HS-27A (cell line): Measurements from ENCODE around the gene ADSS2.
"Not testable (repeated sequence)": the region's sequence is repeated elsewhere in the genome, so short reads cannot be mapped to it uniquely, and the experiment has no call there.

Source experiments
- DNase-seq: peaks from one replicate; pipeline ENCODE4 v3.0.0-alpha.2; 2012; ENCODE audit warnings: low read depth, missing footprints

Gene ADSS2

DNA sequence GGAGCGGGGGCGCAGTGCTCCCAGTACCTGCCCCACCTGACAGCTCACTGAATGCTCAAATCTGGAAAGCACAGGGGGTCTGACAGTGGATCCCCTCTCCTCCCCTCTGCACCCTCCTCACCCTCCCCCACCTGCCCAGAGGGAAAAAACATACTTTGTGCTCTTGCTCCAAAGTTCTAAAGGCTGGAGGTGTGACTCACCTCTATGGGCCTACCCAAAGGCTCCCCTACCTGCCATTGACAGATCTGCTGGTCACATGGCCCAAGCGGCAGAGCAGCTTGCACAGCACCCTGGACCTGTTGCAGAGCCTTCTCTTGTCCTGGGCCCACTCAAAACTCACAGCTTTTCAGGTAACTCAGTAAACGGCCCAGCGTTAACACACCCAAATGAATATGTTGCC lies 55.7 kb downstream of the ADSS2 start:
- no peak for DNase-seq

DNA sequence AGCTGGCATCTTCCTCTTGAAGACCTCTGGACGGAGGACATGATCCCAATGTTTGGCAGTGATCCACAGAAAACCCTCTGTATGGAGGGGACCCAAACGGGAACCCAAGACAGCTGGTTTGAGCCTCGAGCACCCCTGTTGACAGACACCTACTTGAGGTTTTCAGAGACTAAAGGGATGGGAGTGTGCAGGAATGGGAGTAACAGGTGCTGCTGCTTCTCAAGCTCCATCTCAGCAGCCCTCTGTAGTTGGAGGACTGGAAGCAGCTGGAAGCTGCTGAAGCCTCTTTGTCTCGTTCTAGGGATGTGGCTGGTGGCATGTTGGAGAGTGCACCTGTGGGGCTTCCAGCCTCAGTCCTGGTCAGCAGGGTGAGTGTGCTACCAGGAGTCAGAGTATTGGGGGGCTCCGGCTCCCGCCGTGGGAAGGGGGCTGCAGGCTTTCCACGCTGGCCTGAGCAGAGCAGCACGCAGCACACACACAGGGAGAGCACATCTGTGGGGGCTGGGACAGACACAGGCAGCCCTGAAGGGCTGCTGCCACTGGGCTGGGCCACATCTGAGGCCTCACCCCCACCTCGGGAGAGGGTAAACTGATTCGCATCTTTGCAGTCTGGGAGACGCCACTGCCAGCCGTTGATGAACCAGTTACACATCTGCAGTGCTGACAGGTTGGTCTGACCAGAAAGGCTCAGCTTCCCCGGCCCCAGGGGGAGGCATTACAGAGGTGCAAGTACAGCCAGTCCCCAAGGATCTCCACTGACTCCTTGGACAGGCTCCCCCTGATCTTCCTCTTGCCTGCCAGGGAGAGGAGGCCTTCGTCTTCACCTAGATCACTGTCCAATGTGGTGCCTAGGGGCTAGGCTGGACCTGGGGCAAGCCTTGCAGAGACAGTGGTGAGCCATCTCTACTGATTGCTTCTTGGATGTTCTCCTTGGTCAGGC lies 56.6 kb downstream of the ADSS2 start:
- no peak for DNase-seq

DNA sequence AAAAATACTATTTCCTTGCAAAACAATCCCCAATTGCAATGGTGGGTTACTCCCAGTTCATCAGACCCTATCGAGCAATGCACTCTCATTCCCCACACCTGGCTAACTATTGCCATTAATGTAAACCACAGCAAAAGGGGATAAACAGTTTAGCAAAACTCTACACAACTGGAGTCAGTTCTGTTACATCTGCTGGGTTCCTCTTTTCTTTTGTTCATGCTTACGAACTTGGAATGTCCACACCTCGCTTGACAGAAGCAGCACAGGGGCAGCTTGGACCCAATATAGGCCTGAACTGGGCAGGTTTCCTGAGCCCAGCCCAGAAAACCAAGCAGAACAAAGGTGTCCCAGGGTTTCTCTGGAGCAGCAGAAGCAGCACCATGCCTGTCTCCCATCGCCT lies 57.4 kb downstream of the ADSS2 start:
- no peak for DNase-seq

DNA sequence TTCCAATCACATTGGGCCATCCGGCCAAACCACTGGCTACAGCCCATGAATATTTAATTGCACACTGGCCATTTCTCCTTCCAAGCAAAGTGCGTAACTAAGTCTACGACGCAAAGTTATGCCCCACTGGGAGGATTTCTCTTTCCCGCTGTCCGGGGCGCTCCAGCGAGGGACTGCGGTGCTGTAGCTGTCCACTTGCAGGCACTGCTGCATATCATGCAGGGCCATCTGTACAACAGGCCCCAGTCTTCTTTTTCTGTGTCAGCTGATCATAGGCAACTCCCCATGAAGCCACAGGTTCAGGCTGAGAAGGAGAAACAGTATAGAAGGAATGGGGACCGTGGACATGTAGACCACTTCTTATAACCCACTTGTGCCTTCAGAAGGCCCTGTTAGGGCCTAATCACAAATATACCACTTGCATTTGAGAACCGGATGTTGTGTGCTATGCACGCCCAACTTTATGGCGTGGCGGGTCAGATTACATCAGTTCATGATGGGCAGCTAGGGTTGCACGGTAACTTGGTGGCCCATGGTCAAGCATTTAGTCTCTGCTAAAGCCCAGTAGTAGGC lies 58.0 kb downstream of the ADSS2 start:
- no peak for DNase-seq

DNA sequence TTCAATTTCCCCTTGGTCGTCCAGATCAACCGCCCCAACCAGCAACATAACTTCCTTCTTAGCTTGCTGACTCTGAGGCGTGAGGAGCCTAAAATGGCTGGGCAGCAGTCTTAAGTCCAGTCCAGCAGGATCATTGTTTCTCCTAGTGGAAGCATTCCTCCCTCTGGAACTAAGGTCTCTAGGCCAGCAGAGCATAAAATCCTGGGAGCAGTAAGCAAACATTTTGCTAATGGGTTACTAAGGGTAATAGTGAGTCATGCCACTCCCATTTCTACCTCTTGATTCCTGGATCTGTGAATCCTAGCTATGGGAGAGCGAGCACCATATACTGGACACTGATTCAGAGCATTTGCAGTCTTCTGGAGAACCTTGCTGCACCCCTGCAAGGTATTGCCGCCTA lies 59.9 kb downstream of the ADSS2 start:
- no peak for DNase-seq

DNA sequence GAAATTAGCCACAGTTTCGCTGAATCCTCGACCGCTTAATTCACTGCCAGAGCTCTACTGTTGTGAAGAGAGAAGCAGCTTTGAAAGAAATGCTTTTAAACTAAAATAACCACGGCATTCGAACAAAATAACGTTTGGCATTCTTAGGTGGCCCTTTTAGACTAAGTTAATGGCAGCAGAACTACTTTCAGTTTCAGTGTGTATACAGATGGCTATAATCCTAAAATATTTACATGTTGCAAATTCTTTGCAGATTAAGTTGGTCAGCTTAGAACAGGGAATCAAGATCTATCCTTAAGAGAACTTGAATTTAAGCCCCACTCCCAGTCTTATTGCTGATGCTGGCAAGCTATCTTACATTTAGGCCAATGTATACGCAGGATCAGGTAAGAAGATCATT lies 62.7 kb downstream of the ADSS2 start:
- no peak for DNase-seq

GRCh38 chr1:244387415-244387814 lies 64.3 kb downstream of the ADSS2 start:
- DNase-seq, result no peak

DNA sequence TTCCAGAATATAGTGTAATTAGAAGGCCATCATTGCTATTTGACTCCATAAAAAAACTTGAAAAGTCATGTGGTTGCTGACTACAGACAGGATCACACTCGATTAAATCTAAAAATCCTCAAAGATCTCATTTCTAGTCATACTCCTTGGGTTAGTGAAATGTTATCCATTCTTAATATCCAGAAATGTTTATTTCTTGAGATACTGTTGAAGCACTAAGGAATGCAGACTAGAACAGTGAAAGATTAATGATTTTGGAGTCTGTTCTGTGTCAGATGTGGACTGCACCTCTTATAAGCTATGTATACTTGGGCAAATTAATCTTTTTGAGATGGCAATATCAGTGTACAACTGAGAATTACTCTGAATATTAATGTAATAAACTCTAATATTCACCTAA lies 65.1 kb downstream of the ADSS2 start:
- no peak for DNase-seq

DNA sequence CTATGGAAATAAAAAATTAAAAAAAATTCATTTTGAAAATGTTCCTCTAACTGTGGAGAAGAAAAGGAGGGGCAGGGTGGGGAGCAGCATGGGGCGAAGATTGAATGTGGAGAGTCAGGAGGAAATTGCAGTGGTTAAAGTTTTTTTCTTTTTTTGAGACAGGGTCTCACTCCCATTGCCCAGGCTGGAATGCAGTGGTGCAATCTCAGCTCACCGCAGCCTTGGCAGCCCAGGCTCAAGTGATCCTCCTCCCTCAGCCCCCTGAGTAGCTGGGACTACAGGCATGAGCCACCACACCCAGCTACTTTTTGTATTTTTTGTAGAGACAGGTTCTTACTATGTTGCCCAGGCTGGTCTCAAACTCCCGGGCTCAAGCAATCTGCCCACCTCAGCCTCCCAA lies 67.6 kb downstream of the ADSS2 start:
- no peak for DNase-seq

- no peak for DNase-seq
These were observed 68.3 kb downstream of the ADSS2 start for GRCh38 chr1:244383278-244383884.

- peak; percentile 20 for DNase-seq
These were observed 69.7 kb downstream of the ADSS2 start for GRCh38 chr1:244381878-244382565.

- no peak for DNase-seq
These were observed 75.6 kb downstream of the ADSS2 start for GRCh38 chr1:244376126-244376525.

DNA sequence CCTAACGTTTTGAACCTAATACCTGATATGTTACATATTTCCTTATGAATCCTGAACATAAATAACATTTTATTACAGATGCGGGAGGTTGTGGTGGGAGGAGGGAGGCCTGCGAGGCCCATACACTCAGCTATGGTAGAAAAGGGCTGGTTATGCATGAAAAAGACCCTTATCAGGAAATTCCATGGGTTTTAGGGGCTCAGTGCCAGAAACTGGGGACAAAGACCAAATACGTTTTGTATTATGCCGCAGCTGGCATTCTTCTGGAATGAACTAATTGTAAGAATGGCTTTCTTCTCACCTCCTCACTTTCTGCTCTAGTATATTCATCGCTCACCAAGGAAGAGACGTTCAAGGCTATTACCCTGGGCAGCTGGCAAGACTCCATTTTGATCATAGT lies 76.7 kb downstream of the ADSS2 start:
- no peak for DNase-seq

DNA sequence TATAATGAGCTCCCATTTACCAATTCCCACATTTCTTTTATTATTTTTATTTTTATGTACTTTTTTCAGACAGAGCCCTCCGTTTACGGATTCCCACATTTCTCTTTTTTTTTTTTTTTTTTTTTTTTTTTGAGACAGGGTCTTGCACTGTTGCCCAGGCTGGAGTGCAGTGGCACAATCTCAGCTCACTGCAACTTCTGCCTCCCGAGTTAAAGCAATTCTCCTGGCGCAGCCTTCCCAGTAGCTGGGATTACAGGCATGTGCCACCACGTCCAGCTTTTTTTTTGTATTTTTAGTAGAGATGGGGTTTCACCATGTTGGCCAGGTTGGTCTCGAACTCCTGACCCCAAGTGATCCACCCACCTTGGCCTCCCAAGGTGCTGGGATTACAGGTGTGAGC lies 77.2 kb downstream of the ADSS2 start:
- not testable (repeated sequence) for DNase-seq

- no peak for DNase-seq
These were observed 80.2 kb downstream of the ADSS2 start for GRCh38 chr1:244371242-244372141.

DNA sequence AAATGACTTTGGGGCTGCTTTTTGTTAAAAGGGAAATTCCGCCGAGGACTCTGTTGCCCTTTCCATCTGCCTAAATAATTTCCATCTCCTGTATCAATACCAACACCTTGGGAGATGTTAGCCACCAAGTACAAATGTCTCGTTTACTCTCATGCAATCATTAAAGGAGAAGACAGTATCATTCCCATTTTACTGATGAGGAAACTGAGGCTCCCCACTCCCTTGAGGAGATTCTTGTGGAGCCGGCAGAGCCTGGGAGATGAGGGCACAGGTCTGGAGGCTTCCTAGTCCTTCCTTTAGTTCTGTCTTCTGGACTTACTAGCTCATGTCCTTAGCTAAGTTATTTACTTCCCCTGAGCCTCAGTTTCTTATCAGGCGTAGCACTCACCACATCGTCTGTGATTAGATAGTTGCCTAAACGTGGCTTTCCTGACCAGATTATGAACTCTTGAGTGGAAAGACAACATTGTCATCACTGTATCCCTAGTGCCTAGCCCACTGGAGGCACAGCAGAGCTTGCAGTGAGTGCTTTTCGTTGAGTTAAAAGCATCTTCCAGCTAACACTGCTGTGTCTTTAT lies 81.6 kb downstream of the ADSS2 start:
- DNase-seq, result no peak

GRCh38 chr1:244369256-244370057 lies 82.3 kb downstream of the ADSS2 start:
- DNase-seq, result no peak

DNA sequence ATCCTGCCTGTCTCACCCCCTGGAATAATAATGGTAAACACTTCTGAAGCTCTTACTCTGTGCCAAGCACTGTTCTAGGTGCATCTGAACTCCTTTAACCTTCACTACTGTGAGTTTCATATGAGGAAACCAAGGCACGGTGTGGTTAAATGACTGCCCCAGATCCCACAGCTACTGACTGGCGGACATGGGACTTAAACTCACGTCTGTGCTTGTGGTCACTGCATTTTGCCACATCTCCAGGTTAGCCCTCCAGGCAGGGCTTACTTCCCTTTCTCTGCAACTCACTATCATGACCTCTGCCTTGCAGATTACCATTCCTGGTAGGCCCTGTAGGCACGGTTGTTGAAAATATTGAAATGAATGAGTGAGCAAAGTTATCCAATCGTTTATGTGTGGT lies 83.4 kb downstream of the ADSS2 start:
- DNase-seq, result no peak

DNA sequence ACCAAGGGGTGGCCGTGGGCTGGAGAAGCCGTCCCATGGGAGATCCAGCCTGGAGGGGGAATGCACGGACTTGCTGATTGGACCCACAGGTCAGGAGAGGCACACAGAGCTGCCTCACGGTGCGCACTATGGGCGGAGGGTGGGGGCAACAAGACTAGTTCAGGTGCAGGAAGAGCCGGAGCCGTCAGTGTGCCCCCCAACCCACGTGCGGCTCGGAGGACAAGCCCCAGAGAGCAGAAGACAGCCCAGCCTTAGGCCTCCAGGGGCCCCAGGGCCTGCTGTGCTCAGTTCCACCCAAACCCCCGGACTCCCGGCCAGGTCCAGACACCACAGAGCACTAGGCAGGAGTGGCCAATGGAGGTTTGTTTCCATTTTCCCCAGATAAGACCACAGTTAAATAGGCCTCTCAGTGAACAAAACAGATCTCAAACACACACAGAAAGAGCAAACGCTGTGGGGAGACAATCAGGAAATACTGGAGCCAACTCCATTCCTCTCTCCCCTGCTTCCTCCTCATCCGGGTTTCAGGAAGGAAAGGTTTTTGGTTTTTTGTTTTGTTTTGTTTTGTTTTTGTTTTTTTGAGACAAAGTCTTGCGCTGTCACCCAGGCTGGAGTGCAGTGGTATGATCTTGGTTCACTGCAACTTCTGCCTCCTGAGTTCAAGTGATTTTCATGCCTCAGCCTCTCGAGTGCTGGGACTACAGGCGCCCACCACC lies 84.2 kb downstream of the ADSS2 start:
- DNase-seq, result no peak

- no peak for DNase-seq
These were observed 85.9 kb downstream of the ADSS2 start for GRCh38 chr1:244365809-244366208.
